ENCODE results near the gene STK33. TPM values are rescaled to one million over a fixed set of nuclear protein-coding genes. Genes with fewer than 3 reads are reported as not detected.

Gene STK33
- total and polyA plus RNA-seq, 2 of the 13 experiments (the other 11 are each of a cell fraction or from before 2014, with no cell fraction given) = 2.7 to 12.6 TPM

GRCh38 chr11:8384199-8384821 lies 209.7 kb downstream of the STK33 start (continued):
- TF ChIP-seq IRF9 (CRISPR knock-in tag; IDR thresholded peaks at IDR 0.05; ENCODE audit: borderline replicate concordance) (no peak), HOXA5 (CRISPR knock-in tag; IDR thresholded peaks at IDR 0.05) (no peak)

- ChIA-PET CTCF (ENCODE audit: low intra/inter-chr PET ratio, low total read pairs) (no interaction called here), POLR2A (no interaction called here)
- H3K9ac ChIP-seq (ENCODE audit: insufficient read depth, low read depth, low read length) = no peak overlapping the region
- H3K4me2 ChIP-seq (ENCODE audit: low read depth, low read length) = no peak overlapping the region
- H2AFZ ChIP-seq (ENCODE audit: low read length) = no peak overlapping the region
- peaks cover 9% of the 10 kb centered on the region for H3K4me1 ChIP-seq (ENCODE audit: insufficient read depth, low read length)
- H3K4me3 ChIP-seq (replicated peaks in 1 of 3; ENCODE audit: insufficient read depth in 1 of 3, low read depth in 2 of 3, low read length in 3 of 3) = no peak overlapping the region
- no peaks in the 10 kb centered on the region for H3K27me3 ChIP-seq (ENCODE audit: control insufficient read depth in 1 of 2, insufficient read depth in 2 of 2, low read length in 2 of 2)
- no TSS peak for BruUV-seq (replicated peaks)
- 70% methylated on average over 3 of the region's 3 CpGs for WGBS (ENCODE audit: low lambda C conversion rate)
- no peak for FAIRE-seq
- no peak overlapping the region for H3K27ac ChIP-seq (ENCODE audit: extremely low read length, insufficient read depth, low read length)
- in situ Hi-C loops (cut with HindIII; ENCODE audit: extremely low pct_ligation_motif_present, low pct_unique_long_range_greater_than_20kb) (no loop called here), intact Hi-C loops (cut with micrococcal nuclease; ENCODE audit: unreplicated experiment) (loop anchor here (1.0 kb wide), 1 partner anchor 183 kb away; no protein-coding TSS in a partner anchor)
- TF ChIP-seq CEBPZ (IDR thresholded peaks at IDR 0.05; ENCODE audit: low read length) (no peak), SMAD1 (CRISPR knock-in tag; IDR thresholded peaks at IDR 0.05; ENCODE audit: borderline replicate concordance, low read depth) (no peak), MNT (IDR thresholded peaks at IDR 0.05) (no peak)
- H3K79me2 ChIP-seq (ENCODE audit: insufficient read depth, low read length) = no peaks in the 10 kb centered on the region
- no peaks in the 10 kb centered on the region for H4K20me1 ChIP-seq (ENCODE audit: insufficient read depth, low read length)
- H3K36me3 ChIP-seq (replicated peaks in 1 of 2; ENCODE audit: control insufficient read depth in 1 of 2, insufficient read depth in 2 of 2, low read length in 2 of 2) = no peaks in the 10 kb centered on the region
- no peaks in the 10 kb centered on the region for H3K9me3 ChIP-seq (ENCODE audit: low read length)
- ATAC-seq = no peak
- DNase-seq (ENCODE audit: low spot score) = no peak
Measured at GRCh38 chr11:8383627-8384026, 210.4 kb downstream of the STK33 start.
